ENCODE results near the gene PAPPA2.

GRCh38 chr1:176536588-176536987, 73.6 kb downstream of the PAPPA2 start:
- no peak for TF ChIP-seq TARDBP (IDR thresholded peaks at IDR 0.05)
- no peak for TF ChIP-seq MBD2 (IDR thresholded peaks at IDR 0.05; ENCODE audit: borderline replicate concordance, low read depth)
- no peak for TF ChIP-seq CTCF (IDR thresholded peaks at IDR 0.05 in 2 of 3, conservative IDR thresholded peaks at IDR 0.05 in 1 of 3; ENCODE audit: insufficient read depth in 2 of 3, low read depth in 1 of 3, low read length in 3 of 3)
- no peak for TF ChIP-seq SNRNP70 (optimal IDR thresholded peaks at IDR 0.05; ENCODE audit: low read depth, low read length)
- no peak for TF ChIP-seq MED1 (CRISPR knock-in tag; IDR thresholded peaks at IDR 0.05; ENCODE audit: borderline replicate concordance)
- TF ChIP-seq ZNF780A (CRISPR knock-in tag; IDR thresholded peaks at IDR 0.05): no peak
- TF ChIP-seq PATZ1 (CRISPR knock-in tag; IDR thresholded peaks at IDR 0.05; ENCODE audit: borderline replicate concordance): no peak
- TF ChIP-seq HDAC6 (IDR thresholded peaks at IDR 0.05; ENCODE audit: low read depth, low read length): no peak
- TF ChIP-seq SAFB (IDR thresholded peaks at IDR 0.05; ENCODE audit: borderline replicate concordance, low read depth, low read length): no peak
- TF ChIP-seq CGGBP1 (CRISPR knock-in tag; IDR thresholded peaks at IDR 0.05): no peak
- TF ChIP-seq SNAPC5 (CRISPR knock-in tag; IDR thresholded peaks at IDR 0.05): no peak
- TF ChIP-seq ZNF707 (CRISPR knock-in tag; conservative IDR thresholded peaks at IDR 0.05): no peak
